HCT116 (cell line): Measurements from ENCODE around the gene VASH1. TPM values are rescaled to one million over a fixed set of nuclear protein-coding genes. Genes with fewer than 3 reads are reported as not detected.

ENCODE experiments used
- ATAC-seq: fragments of 200-7000 bp; cut with Tn5 transposase; 2 replicates; pipeline ENCODE4 v1.9.1; 2020; ENCODE audit warnings: mild to moderate bottlenecking, moderate library complexity
- BruUV-seq: library from RNA; stranded (reverse); fragments of 400-500 nt; replicated peaks from 2 replicates; lab custom pipeline; 2021; lab: Mats Ljungman, UMichigan
- CTCF ChIA-PET: fragments of 300-600 bp; sonication (Branson Sonifier 250); formaldehyde crosslinking; loops from one replicate; lab custom pipeline; 2021; ENCODE audit warnings: antibody characterized with exemption; lab: Charles Lee
- POLR2A ChIA-PET: fragments of 300-600, 350-600 bp; sonication (Branson Sonifier 250); formaldehyde crosslinking; loops from one replicate; lab custom pipeline; 2021; ENCODE audit warnings: antibody characterized with exemption; lab: Charles Lee
- RAD21 ChIA-PET, 2 experiments: fragments of 300-600 bp; sonication (Branson Sonifier 250); formaldehyde crosslinking; loops; one replicate each; lab custom pipeline; 2023; ENCODE audit warnings: low total read pairs in 2 of 2; ENCODE audit not compliant: uncharacterized antibody in 2 of 2, unreplicated experiment in 2 of 2, low non-redundant PET in 1 of 2; lab: Charles Lee
- DNase-seq: peaks from one replicate; pipeline ENCODE4 v3.0.0-alpha.2; 2010; ENCODE audit warnings: low read depth, low spot score
- H2AFZ ChIP-seq: fragments of 200-600 bp; shearing (Covaris generic), sonication (generic); 2 replicates; pipeline ENCODE4 v1.6.1; 2017; ENCODE audit warnings: low read depth, mixed run types, mixed read lengths, antibody characterized with exemption, low read length; ENCODE audit not compliant: poor library complexity, severe bottlenecking
- H3K27ac ChIP-seq: 2 replicates; pipeline ENCODE4 v1.5.1; 2012; ENCODE audit warnings: low read depth, low read length
- H3K27me3 ChIP-seq: fragments of 200-600 bp; sonication (generic); 2 replicates; pipeline ENCODE4 v1.6.1; 2016; ENCODE audit warnings: mixed run types, low read length, mixed read lengths; ENCODE audit not compliant: insufficient read depth
- H3K36me3 ChIP-seq, 2 experiments: fragments of 200-500 bp in 1 of 2; fragments of 200-600 bp in 1 of 2; sonication (Bioruptor generic) in 1 of 2; sonication (generic) in 1 of 2; 2 replicates each; pipeline versions ENCODE4 v1.5.1 to v1.6.1; 2014 to 2016; ENCODE audit warnings: low read length in 2 of 2, inconsistent platforms in 1 of 2, mixed read lengths in 1 of 2, mixed run types in 1 of 2; ENCODE audit not compliant: insufficient read depth in 2 of 2, control insufficient read depth in 1 of 2
- H3K4me1 ChIP-seq, 2 experiments: fragments of 200-600 bp in 1 of 2; sonication (generic) in 1 of 2; 2 replicates each; pipeline versions ENCODE4 v1.5.1 to v1.6.1; 2012 to 2017; ENCODE audit warnings: low read length in 2 of 2, inconsistent platforms in 1 of 2, mild to moderate bottlenecking in 1 of 2, mixed read lengths in 1 of 2, mixed run types in 1 of 2, moderate library complexity in 1 of 2; ENCODE audit not compliant: insufficient read depth in 2 of 2, control insufficient read depth in 1 of 2
- H3K4me2 ChIP-seq: fragments of 200-600 bp; sonication (generic); 2 replicates; pipeline ENCODE4 v1.6.1; 2017; ENCODE audit warnings: mixed run types, low read length, mixed read lengths
- H3K4me3 ChIP-seq, 2 experiments: fragments of 200-600 bp in 1 of 2; sonication (generic) in 1 of 2; replicated peaks in 1 of 2; 2 replicates each; pipeline ENCODE4 v1.5.1; 2011 to 2016; ENCODE audit warnings: low read length in 2 of 2, control low read depth in 1 of 2, low read depth in 1 of 2, mild to moderate bottlenecking in 1 of 2, mixed read lengths in 1 of 2, mixed run types in 1 of 2
- H3K79me2 ChIP-seq: fragments of 200-600 bp; sonication (generic); 2 replicates; pipeline ENCODE4 v1.6.1; 2017; ENCODE audit warnings: mild to moderate bottlenecking, mixed run types, low read length, moderate library complexity, mixed read lengths; ENCODE audit not compliant: insufficient read depth
- H3K9ac ChIP-seq: fragments of 200-600 bp; sonication (generic); 2 replicates; pipeline ENCODE4 v1.6.1; 2016; ENCODE audit warnings: low read length, mixed read lengths
- H3K9me2 ChIP-seq: fragments of 200-600 bp; sonication (generic), shearing (Covaris generic); 2 replicates; pipeline ENCODE4 v1.6.1; 2017; ENCODE audit warnings: mixed run types, mild to moderate bottlenecking, moderate library complexity; ENCODE audit not compliant: insufficient read depth
- H3K9me3 ChIP-seq, 2 experiments: fragments of 200-500 bp in 1 of 2; fragments of 200-600 bp in 1 of 2; sonication (Bioruptor generic) in 1 of 2; sonication (generic) in 1 of 2; 2 replicates each; pipeline ENCODE4 v1.6.1; 2014 to 2017; ENCODE audit warnings: low read length in 2 of 2, mixed read lengths in 2 of 2, inconsistent platforms in 1 of 2, low read depth in 1 of 2, mild to moderate bottlenecking in 1 of 2, mixed run types in 1 of 2, moderate library complexity in 1 of 2; ENCODE audit not compliant: control insufficient read depth in 1 of 2, insufficient read depth in 1 of 2
- H4K20me1 ChIP-seq: fragments of 200-600 bp; sonication (generic), shearing (Covaris generic); 2 replicates; pipeline ENCODE4 v1.6.1; 2017; ENCODE audit warnings: mixed run types, mild to moderate bottlenecking, moderate library complexity; ENCODE audit not compliant: insufficient read depth
- CBX3 ChIP-seq: IDR thresholded peaks from 2 replicates; pipeline ENCODE4 v1.6.1; 2012; ENCODE audit warnings: low read depth
- SIN3A ChIP-seq: IDR thresholded peaks from 2 replicates; pipeline ENCODE4 v1.6.1; 2012; ENCODE audit warnings: low read depth
- TCF7L2 ChIP-seq: IDR thresholded peaks from 2 replicates; pipeline ENCODE4 v1.7.0; 2011; ENCODE audit warnings: borderline replicate concordance, inconsistent platforms; ENCODE audit not compliant: insufficient read depth, insufficient read length; ENCODE audit errors: extremely low read depth
- YY1 ChIP-seq: IDR thresholded peaks from 2 replicates; pipeline ENCODE4 v1.6.1; 2011; ENCODE audit warnings: low read length, low read depth, moderate library complexity, mild to moderate bottlenecking; ENCODE audit not compliant: insufficient replicate concordance; ENCODE audit errors: extremely low read depth
- intact Hi-C: fragments of 100-400 bp; cut with micrococcal nuclease; formaldehyde crosslinking; loops from 2 replicates; pipeline ENCODE4 v1.10.0; 2022
- total RNA-seq: library from RNA; stranded (reverse); gene quantifications from one replicate; pipeline ENCODE4 v1.2.1, GENCODE V29; 2021; ENCODE audit not compliant: unreplicated experiment
- TF ChIP-seq, protein P1 (sequence below): IDR thresholded peaks from 2 replicates; pipeline ENCODE4 v1.6.1; 2012; ENCODE audit warnings: low read depth
- TF ChIP-seq, protein P2 (sequence below), 3 experiments: fragments of 200-600 bp in 1 of 3; sonication (generic) in 1 of 3; IDR thresholded peaks in 2 of 3; conservative IDR thresholded peaks in 1 of 3; 2 replicates each; pipeline ENCODE4 v1.5.1; 2012 to 2017; ENCODE audit warnings: low read depth in 2 of 3, low read length in 2 of 3, antibody characterized with exemption in 1 of 3, borderline replicate concordance in 1 of 3, control low read depth in 1 of 3, mild to moderate bottlenecking in 1 of 3, mixed read lengths in 1 of 3, mixed run types in 1 of 3, moderate library complexity in 1 of 3; ENCODE audit not compliant: insufficient read depth in 1 of 3

VASH1 gene
- total RNA-seq, 1 experiment from 2014 or later: 13.3 TPM

DNA sequence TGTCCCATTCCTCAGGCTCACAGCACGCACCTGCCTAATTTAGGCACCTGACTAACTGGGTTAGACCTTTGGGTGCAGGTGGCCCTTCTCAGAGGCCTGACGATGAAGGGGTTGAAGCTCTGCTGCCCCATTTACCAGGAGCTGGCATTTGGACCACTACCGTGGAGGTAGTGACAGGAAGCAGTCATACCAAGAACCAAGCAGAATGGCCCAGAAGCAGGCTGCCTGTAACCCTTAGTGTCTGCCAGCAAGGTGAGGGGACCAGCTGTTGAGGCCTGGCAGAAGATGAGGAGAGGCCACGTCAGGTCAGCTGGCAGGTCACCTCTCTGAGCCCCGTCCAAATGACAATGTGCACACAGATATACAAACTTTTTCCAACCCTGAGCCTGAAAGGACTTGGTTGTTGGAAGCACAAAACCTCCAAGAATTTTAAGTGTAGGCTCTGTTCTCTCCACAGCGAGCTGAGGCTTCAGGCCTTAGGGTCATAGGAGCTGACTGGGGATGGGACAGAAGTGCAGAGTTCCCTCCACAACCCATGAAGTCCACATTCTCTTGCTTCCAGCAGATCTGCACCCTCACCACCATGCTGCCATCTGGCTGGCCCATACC, 23.1 kb downstream of the VASH1 start:
- POLR2A ChIA-PET: interaction anchor here (1.8 kb wide), 1 partner anchor 27 kb away, joined by 5 read pairs; no protein-coding TSS in a partner anchor
- no peak overlapping the region for H3K4me3 ChIP-seq
- H3K9me2 ChIP-seq: no peaks in the 10 kb centered on the region
- RAD21 ChIA-PET: no interaction called here
- peaks cover 22 to 29% of the 10 kb centered on the region in 2 experiments; a peak in 3 of 4 replicates for H3K36me3 ChIP-seq
- H2AFZ ChIP-seq: no peak overlapping the region
- no peaks in the 10 kb centered on the region for H3K4me1 ChIP-seq
- no peaks in the 10 kb centered on the region for H4K20me1 ChIP-seq
- DNase-seq: no peak
- CTCF ChIA-PET: interaction anchor here (0.8 to 2.6 kb wide), 11 partner anchors 11 to 74 kb away, joined by 3 to 38 read pairs (median 7); partner anchors contain the start of gene VASH1
- intact Hi-C loops: no loop called here
- no peak for ATAC-seq
- TF ChIP-seq TCF7L2: no peak
- TF ChIP-seq YY1: no peak
- TF ChIP-seq, protein P1, sequence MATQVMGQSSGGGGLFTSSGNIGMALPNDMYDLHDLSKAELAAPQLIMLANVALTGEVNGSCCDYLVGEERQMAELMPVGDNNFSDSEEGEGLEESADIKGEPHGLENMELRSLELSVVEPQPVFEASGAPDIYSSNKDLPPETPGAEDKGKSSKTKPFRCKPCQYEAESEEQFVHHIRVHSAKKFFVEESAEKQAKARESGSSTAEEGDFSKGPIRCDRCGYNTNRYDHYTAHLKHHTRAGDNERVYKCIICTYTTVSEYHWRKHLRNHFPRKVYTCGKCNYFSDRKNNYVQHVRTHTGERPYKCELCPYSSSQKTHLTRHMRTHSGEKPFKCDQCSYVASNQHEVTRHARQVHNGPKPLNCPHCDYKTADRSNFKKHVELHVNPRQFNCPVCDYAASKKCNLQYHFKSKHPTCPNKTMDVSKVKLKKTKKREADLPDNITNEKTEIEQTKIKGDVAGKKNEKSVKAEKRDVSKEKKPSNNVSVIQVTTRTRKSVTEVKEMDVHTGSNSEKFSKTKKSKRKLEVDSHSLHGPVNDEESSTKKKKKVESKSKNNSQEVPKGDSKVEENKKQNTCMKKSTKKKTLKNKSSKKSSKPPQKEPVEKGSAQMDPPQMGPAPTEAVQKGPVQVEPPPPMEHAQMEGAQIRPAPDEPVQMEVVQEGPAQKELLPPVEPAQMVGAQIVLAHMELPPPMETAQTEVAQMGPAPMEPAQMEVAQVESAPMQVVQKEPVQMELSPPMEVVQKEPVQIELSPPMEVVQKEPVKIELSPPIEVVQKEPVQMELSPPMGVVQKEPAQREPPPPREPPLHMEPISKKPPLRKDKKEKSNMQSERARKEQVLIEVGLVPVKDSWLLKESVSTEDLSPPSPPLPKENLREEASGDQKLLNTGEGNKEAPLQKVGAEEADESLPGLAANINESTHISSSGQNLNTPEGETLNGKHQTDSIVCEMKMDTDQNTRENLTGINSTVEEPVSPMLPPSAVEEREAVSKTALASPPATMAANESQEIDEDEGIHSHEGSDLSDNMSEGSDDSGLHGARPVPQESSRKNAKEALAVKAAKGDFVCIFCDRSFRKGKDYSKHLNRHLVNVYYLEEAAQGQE: no peak
- TF ChIP-seq, protein P2, sequence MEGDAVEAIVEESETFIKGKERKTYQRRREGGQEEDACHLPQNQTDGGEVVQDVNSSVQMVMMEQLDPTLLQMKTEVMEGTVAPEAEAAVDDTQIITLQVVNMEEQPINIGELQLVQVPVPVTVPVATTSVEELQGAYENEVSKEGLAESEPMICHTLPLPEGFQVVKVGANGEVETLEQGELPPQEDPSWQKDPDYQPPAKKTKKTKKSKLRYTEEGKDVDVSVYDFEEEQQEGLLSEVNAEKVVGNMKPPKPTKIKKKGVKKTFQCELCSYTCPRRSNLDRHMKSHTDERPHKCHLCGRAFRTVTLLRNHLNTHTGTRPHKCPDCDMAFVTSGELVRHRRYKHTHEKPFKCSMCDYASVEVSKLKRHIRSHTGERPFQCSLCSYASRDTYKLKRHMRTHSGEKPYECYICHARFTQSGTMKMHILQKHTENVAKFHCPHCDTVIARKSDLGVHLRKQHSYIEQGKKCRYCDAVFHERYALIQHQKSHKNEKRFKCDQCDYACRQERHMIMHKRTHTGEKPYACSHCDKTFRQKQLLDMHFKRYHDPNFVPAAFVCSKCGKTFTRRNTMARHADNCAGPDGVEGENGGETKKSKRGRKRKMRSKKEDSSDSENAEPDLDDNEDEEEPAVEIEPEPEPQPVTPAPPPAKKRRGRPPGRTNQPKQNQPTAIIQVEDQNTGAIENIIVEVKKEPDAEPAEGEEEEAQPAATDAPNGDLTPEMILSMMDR (IDR thresholded peaks at IDR 0.05 in 2 of 3, conservative IDR thresholded peaks at IDR 0.05 in 1 of 3; ENCODE audit: borderline replicate concordance in 1 of 3, insufficient read depth in 1 of 3, low read depth in 2 of 3, low read length in 2 of 3): no peak
- TF ChIP-seq SIN3A: no peak
- no peak for TF ChIP-seq CBX3
- no peaks in the 10 kb centered on the region for H3K27me3 ChIP-seq
- no peaks in the 10 kb centered on the region for H3K79me2 ChIP-seq
- no peaks in the 10 kb centered on the region for H3K9me3 ChIP-seq
- no TSS peak for BruUV-seq
- no peak overlapping the region for H3K27ac ChIP-seq
- H3K9ac ChIP-seq: no peak overlapping the region
- no peak overlapping the region for H3K4me2 ChIP-seq
